Stimulated activated naive CD8-positive, alpha-beta T cell treated with anti-CD3 and anti-CD28 coated beads, Interleukin-15, Interleukin-2, amounts not matched to agents 100 ng/mL and 50 ng/mL, for 24 hours (primary cell): ENCODE data around the gene ZC3HAV1.

Experiments
- H3K27ac Mint-ChIP-seq: one replicate; pipeline ENCODE4 v1.8.0; 2021; ENCODE audit warnings: mild to moderate bottlenecking, mixed read lengths
- H3K27me3 Mint-ChIP-seq: one replicate; pipeline ENCODE4 v1.8.0; 2021; ENCODE audit warnings: mixed read lengths
- H3K36me3 Mint-ChIP-seq: one replicate; pipeline ENCODE4 v1.8.0; 2021; ENCODE audit warnings: low read depth, mixed read lengths
- H3K4me1 Mint-ChIP-seq: one replicate; pipeline ENCODE4 v1.8.0; 2021; ENCODE audit warnings: low read depth, mixed read lengths
- H3K4me3 Mint-ChIP-seq: one replicate; pipeline ENCODE4 v1.8.0; 2021; ENCODE audit warnings: mild to moderate bottlenecking, mixed read lengths
- H3K9me3 Mint-ChIP-seq: one replicate; pipeline ENCODE4 v1.8.0; 2021; ENCODE audit warnings: mixed read lengths

ZC3HAV1 gene

DNA sequence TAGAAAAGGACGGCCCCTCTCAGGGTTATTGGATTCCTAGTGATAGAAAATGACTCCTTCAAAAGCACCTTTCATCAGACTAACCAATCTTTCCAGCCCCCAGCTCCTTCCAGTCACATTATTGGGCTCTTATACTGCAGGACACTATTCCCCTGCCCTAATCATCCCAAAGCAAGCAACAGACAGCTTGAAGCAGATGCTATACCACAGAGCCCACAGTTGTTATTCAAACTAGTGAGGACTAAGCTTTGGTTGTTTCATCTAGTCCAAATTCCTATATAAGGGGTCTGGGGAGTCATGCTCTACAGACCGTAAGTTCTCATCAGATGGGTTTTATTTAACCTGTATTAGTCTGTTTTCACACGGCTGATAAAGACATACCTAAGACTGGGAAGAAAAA, 98.1 kb downstream of the ZC3HAV1 start:
- H3K4me1 Mint-ChIP-seq: no peaks in the 10 kb centered on the region
- no peak overlapping the region for H3K27ac Mint-ChIP-seq
- no peaks in the 10 kb centered on the region for H3K36me3 Mint-ChIP-seq
- no peak overlapping the region for H3K4me3 Mint-ChIP-seq
- peaks cover 5% of the 10 kb centered on the region for H3K27me3 Mint-ChIP-seq
- no peaks in the 10 kb centered on the region for H3K9me3 Mint-ChIP-seq

DNA sequence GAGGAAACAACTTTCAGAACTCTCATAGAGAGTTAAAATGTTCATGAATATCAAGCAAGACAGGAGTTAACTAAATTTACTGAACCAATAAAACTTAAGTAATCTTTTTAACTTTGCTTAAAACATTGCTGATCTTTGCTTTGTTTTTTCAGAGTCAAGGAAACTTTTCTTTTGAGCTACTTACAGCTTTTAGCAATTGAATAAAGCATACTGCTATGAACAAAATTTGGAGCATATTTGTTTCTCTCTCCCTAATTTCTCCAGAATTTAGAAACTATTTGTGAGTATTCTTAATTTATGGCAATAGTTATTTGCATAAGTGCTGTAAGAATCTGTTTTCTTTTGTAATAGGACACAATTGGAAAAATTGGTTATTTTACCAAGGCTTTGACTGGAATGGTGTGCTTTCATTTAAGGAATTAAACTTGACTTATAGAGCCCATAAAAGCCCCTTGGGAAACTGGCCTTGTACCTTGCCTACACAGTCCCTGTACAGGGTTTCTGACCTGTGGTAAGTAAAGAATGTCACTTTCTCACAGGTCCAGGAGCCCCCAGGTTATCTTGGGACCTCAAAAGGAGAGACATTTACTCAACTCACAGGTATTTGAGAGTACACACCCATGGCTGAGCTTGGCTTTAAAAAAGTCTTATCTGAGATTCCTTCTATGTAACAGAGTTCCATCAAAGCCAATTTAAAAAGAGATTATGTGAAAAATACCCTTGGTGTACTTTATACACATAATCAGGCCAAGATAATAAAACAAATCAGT, 105.0 kb downstream of the ZC3HAV1 start:
- H3K27me3 Mint-ChIP-seq: peaks cover 3% of the 10 kb centered on the region
- no peaks in the 10 kb centered on the region for H3K36me3 Mint-ChIP-seq
- no peak overlapping the region for H3K4me3 Mint-ChIP-seq
- H3K4me1 Mint-ChIP-seq: peaks cover under 1% of the 10 kb centered on the region
- H3K27ac Mint-ChIP-seq: no peak overlapping the region
- H3K9me3 Mint-ChIP-seq: peaks cover 22% of the 10 kb centered on the region

GRCh38 chr7:138999414-138999813, 110.1 kb downstream of the ZC3HAV1 start:
- H3K9me3 Mint-ChIP-seq: peaks cover 5% of the 10 kb centered on the region
- H3K27ac Mint-ChIP-seq: no peak overlapping the region
- H3K4me3 Mint-ChIP-seq: no peak overlapping the region
- peaks cover 3% of the 10 kb centered on the region for H3K27me3 Mint-ChIP-seq
- peaks cover 5% of the 10 kb centered on the region for H3K4me1 Mint-ChIP-seq
- H3K36me3 Mint-ChIP-seq: no peaks in the 10 kb centered on the region
